Naive thymus-derived CD4-positive, alpha-beta T cell (primary cell): Measurements from ENCODE around the gene TERB2. TPM values are rescaled to one million over a fixed set of nuclear protein-coding genes. Genes with fewer than 3 reads are reported as not detected.
"Not testable (repeated sequence)": the region's sequence is repeated elsewhere in the genome, so short reads cannot be mapped to it uniquely, and the experiment has no call there.

Experiments used
- ATAC-seq: fragments of 150-1000 bp; cut with Tn5 transposase; 2 replicates; pipeline ENCODE4 v1.10.0; 2021; ENCODE audit warnings: mild to moderate bottlenecking, moderate library complexity
- CTCF ChIA-PET: fragments of 350-600 bp; sonication (Branson Sonifier 250); formaldehyde crosslinking; loops from one replicate; lab custom pipeline; 2021; ENCODE audit warnings: antibody characterized with exemption; lab: Charles Lee
- POLR2A ChIA-PET: fragments of 350-600 bp; sonication (Branson Sonifier 250); formaldehyde crosslinking; loops from one replicate; lab custom pipeline; 2021; ENCODE audit warnings: antibody characterized with exemption, inconsistent platforms; lab: Charles Lee
- DNase-seq, 9 donors: peaks; one replicate each; pipeline versions ENCODE4 v3.0.0 to v3.0.0-alpha.2; 2020 to 2022; ENCODE audit warnings: mixed read lengths in 1 of 9
- H3K27ac ChIP-seq: one replicate; pipeline ENCODE4 v1.7.0; 2013; ENCODE audit warnings: mild to moderate bottlenecking, low read depth, low read length, moderate library complexity
- H3K27me3 ChIP-seq, 2 donors: one replicate each; pipeline ENCODE4 v1.7.0; 2013; ENCODE audit warnings: low read length in 2 of 2, mild to moderate bottlenecking in 2 of 2, moderate library complexity in 2 of 2; ENCODE audit not compliant: control insufficient read depth in 2 of 2, insufficient read depth in 2 of 2
- H3K36me3 ChIP-seq, 3 experiments: 1 replicate in 2 of 3; 2 replicates in 1 of 3; pipeline ENCODE4 v1.7.0; 2013; ENCODE audit warnings: low read length in 3 of 3, mild to moderate bottlenecking in 3 of 3, moderate library complexity in 1 of 3; ENCODE audit not compliant: insufficient read depth in 3 of 3, control insufficient read depth in 2 of 3
- H3K4me1 ChIP-seq, 2 donors: one replicate each; pipeline ENCODE4 v1.7.0; 2013; ENCODE audit warnings: low read length in 2 of 2, mild to moderate bottlenecking in 2 of 2, moderate library complexity in 1 of 2; ENCODE audit not compliant: control insufficient read depth in 2 of 2, insufficient read depth in 2 of 2
- H3K4me3 ChIP-seq: 2 replicates; pipeline ENCODE4 v1.7.0; 2013; ENCODE audit warnings: mild to moderate bottlenecking, low read length
- H3K9me3 ChIP-seq, 3 experiments: 1 replicate in 2 of 3; 2 replicates in 1 of 3; pipeline ENCODE4 v1.7.0; 2013; ENCODE audit warnings: low read length in 3 of 3; ENCODE audit not compliant: control insufficient read depth in 2 of 3
- H3K27ac Mint-ChIP-seq, 9 donors: one replicate each; pipeline ENCODE4 v1.8.0; 2020 to 2022; ENCODE audit warnings: mixed read lengths in 9 of 9, mild to moderate bottlenecking in 8 of 9, moderate library complexity in 5 of 9, inconsistent platforms in 2 of 9
- H3K27me3 Mint-ChIP-seq, 5 donors: one replicate each; pipeline ENCODE4 v1.8.0; 2021 to 2022; ENCODE audit warnings: mixed read lengths in 5 of 5, mild to moderate bottlenecking in 1 of 5
- H3K36me3 Mint-ChIP-seq, 5 donors: one replicate each; pipeline ENCODE4 v1.8.0; 2020 to 2022; ENCODE audit warnings: mixed read lengths in 5 of 5, mild to moderate bottlenecking in 3 of 5, inconsistent platforms in 1 of 5
- H3K4me1 Mint-ChIP-seq, 7 donors: one replicate each; pipeline ENCODE4 v1.8.0; 2020 to 2022; ENCODE audit warnings: mixed read lengths in 7 of 7, mild to moderate bottlenecking in 3 of 7, inconsistent platforms in 1 of 7
- H3K4me3 Mint-ChIP-seq, 10 donors: one replicate each; pipeline ENCODE4 v1.8.0; 2020 to 2022; ENCODE audit warnings: mild to moderate bottlenecking in 10 of 10, mixed read lengths in 10 of 10, moderate library complexity in 6 of 10, inconsistent platforms in 2 of 10
- H3K9me3 Mint-ChIP-seq, 11 donors: one replicate each; pipeline ENCODE4 v1.8.0; 2020 to 2022; ENCODE audit warnings: mixed read lengths in 11 of 11, mild to moderate bottlenecking in 4 of 11, inconsistent platforms in 1 of 11, moderate library complexity in 1 of 11
- intact Hi-C, 2 donors: fragments of 100-400 bp; cut with micrococcal nuclease; formaldehyde crosslinking; loops; one replicate each; pipeline ENCODE4 v1.15.1; 2023
- polyA plus RNA-seq, 2 donors: library from polyadenylated mRNA; unstranded; fragments of 300-500 nt; fragmentation: Illumina TruSeq; gene quantifications; one replicate each; pipeline ENCODE4 v1.2.3, GENCODE V29; 2021
- total RNA-seq, 6 experiments: library from RNA in 5 of 6; stranded (reverse) in 5 of 6; gene quantifications; 1 replicate in 5 of 6; 2 replicates in 1 of 6; pipeline ENCODE4 v1.2.3 and lab custom pipeline; 2021 to 2026

Gene TERB2, protein sequence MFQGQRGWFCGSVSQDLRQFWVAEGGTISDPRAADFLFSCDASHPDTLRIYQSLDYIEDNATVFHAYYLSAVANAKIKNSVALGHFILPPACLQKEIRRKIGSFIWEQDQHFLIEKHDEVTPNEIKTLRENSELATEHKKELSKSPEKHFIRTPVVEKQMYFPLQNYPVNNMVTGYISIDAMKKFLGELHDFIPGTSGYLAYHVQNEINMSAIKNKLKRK
- total RNA-seq (not detected), polyA plus RNA-seq (not detected), total RNA-seq (lab: John Stamatoyannopoulos, UW) (not detected)

DNA sequence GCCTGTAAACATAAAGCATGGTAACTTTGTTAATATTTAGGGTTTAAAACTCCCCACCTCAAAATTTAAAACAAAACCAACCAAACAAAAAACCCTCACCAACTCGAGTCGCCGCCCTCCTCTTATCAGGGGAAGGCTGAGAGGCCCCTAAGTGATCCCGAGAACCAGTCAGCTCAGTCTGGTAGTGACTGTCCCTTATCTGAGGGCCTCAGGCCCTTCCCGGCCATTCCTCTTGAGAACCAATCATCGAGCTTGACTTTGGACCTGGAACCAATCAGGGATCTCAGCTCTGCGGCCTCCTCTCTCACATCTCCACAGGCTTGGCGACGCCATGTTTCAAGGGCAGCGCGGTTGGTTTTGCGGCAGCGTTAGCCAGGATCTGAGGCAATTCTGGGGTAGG lies at the start of gene TERB2:
Gene TERB2, plus strand, starts transcription at position 300 of the 400 bp plus-strand sequence. Its CDS starts 32 bp downstream, at position 332.
- no peaks in the 10 kb centered on the region for H3K36me3 Mint-ChIP-seq
- ATAC-seq (no peak), DNase-seq (no peak)
- no peak within 1 kb of the TSS for H3K27ac Mint-ChIP-seq
- no peak within 1 kb of the TSS for H3K4me3 Mint-ChIP-seq
- Histone ChIP-seq H3K9me3 (no peaks in the 10 kb centered on the region), H3K27ac (no peak within 1 kb of the TSS), H3K27me3 (no peaks in the 10 kb centered on the region), H3K4me3 (no peak within 1 kb of the TSS), H3K36me3 (no peaks in the 10 kb centered on the region), H3K4me1 (no peaks in the 10 kb centered on the region)
- no peaks in the 10 kb centered on the region for H3K4me1 Mint-ChIP-seq
- CTCF ChIA-PET: no interaction called here
- intact Hi-C loops: no loop called here
- H3K27me3 Mint-ChIP-seq: peaks cover 0 to 9% (median 5%) of the 10 kb centered on the region in 5 donors
- POLR2A ChIA-PET: no interaction called here
- H3K9me3 Mint-ChIP-seq: peaks cover 0 to 2% (median 0%) of the 10 kb centered on the region in 11 donors

DNA sequence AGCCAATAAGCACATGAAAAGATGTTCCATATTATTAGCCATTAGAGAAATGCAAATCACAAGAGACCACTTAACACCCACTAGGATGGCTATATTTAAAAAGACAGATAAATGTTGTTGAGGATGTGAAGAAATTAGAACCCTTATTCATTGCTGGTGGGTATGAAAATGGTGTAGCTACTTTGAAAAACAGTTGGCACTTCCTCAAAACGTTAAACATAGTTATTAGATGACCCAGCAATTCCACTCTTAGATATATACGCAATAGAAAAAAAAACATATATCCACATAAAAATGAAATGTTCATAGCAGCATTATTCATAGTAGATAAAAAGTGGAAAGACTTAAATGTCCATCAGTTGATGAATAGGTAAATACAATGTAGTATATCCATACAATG lies 47.1 kb upstream of the TERB2 start:
- intact Hi-C loops: no loop called here
- no peaks in the 10 kb centered on the region for H3K36me3 ChIP-seq
- peaks cover 0 to 2% (median 0%) of the 10 kb centered on the region in 5 donors for H3K36me3 Mint-ChIP-seq
- no peak for DNase-seq
- POLR2A ChIA-PET: no interaction called here
- CTCF ChIA-PET: no interaction called here
- H3K27me3 Mint-ChIP-seq: peaks cover 0 to 6% (median 0%) of the 10 kb centered on the region in 5 donors
- H3K9me3 Mint-ChIP-seq: peaks cover 0 to 2% (median 0%) of the 10 kb centered on the region in 11 donors
- no peak overlapping the region for H3K27ac Mint-ChIP-seq
- H3K9me3 ChIP-seq: no peaks in the 10 kb centered on the region
- ATAC-seq: no peak
- H3K4me1 ChIP-seq: no peaks in the 10 kb centered on the region
- no peak overlapping the region for H3K4me3 Mint-ChIP-seq
- H3K4me1 Mint-ChIP-seq: peaks cover 0 to 6% (median 0%) of the 10 kb centered on the region in 7 donors
- H3K27me3 ChIP-seq: no peaks in the 10 kb centered on the region
- no peak overlapping the region for H3K4me3 ChIP-seq
- no peak overlapping the region for H3K27ac ChIP-seq

DNA sequence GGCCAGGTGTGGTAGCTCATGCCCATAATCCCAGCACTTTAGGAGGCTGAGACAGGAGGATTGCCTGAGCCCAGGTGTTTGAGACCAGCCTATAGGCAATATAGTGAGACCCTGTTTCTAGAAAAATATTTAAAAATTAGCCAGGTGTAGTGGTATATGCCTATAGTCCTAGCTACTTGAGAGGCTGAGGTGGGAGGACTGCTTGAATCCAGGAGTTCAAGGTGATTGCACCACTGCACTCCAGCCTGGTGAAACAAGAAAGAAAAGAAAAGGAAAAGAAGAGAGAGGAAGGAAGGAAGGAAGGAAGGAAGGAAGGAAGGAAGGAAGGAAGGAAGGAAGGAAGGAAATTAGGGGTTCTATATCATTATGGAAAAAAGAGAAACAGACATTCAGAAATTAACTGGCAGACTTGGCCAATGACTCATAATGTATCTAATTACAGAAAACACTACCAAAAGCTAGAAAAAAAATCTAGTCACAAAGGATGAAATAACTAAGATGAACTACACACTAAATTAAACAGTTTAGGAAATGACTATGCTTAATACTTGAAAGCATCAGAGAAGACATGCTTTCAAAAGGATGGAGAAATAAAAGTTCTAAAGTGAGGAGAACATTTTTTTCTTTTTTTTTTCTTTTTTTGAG lies 45.4 kb upstream of the TERB2 start:
- ChIA-PET CTCF (interaction anchor here (0.7 kb wide), 2 partner anchors 9 to 367 kb away, joined by 3 to 4 read pairs; no protein-coding TSS in a partner anchor), POLR2A (no interaction called here)
- Histone ChIP-seq H3K9me3 (no peaks in the 10 kb centered on the region), H3K36me3 (no peaks in the 10 kb centered on the region), H3K27me3 (no peaks in the 10 kb centered on the region), H3K4me3 (no peak overlapping the region), H3K27ac (no peak overlapping the region), H3K4me1 (no peaks in the 10 kb centered on the region)
- ATAC-seq (no peak), DNase-seq (no peak)
- H3K4me1 Mint-ChIP-seq: no peaks in the 10 kb centered on the region
- peaks cover 0 to 2% (median 0%) of the 10 kb centered on the region in 11 donors for H3K9me3 Mint-ChIP-seq
- H3K36me3 Mint-ChIP-seq: peaks cover 0 to 2% (median 0%) of the 10 kb centered on the region in 5 donors
- H3K27me3 Mint-ChIP-seq: peaks cover 0 to 6% (median 0%) of the 10 kb centered on the region in 5 donors
- H3K27ac Mint-ChIP-seq: no peak overlapping the region
- intact Hi-C loops: no loop called here
- no peak overlapping the region for H3K4me3 Mint-ChIP-seq

DNA sequence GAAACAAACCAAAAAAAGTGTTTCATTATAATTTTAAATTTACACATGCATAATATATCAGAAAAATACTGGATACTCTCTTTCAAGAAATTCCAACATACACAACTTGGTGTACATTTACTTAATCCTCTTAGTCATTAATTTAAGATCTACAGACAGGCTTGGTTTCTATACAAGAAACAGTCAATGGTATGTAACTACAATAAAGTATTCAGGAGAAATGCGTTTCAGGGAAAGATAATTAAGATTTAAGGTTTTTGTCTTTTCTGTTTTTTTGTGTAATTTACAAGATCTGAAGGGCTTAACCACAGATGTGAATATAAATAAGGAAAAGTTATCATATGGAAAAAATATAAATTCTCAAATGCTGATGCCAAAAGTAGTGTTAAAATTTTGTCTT lies 44.3 kb upstream of the TERB2 start:
- H3K36me3 Mint-ChIP-seq, H3K27ac ChIP-seq, H3K9me3 ChIP-seq, H3K4me3 Mint-ChIP-seq, H3K27me3 ChIP-seq, H3K4me1 ChIP-seq, H3K27ac Mint-ChIP-seq, H3K4me3 ChIP-seq, ATAC-seq, DNase-seq, H3K27me3 Mint-ChIP-seq, H3K9me3 Mint-ChIP-seq, H3K36me3 ChIP-seq, intact Hi-C loops, H3K4me1 Mint-ChIP-seq: not testable (repeated sequence)
- POLR2A ChIA-PET: interaction anchor here (0.6 kb wide), 1 partner anchor 274 kb away, joined by 3 read pairs; no protein-coding TSS in a partner anchor
- CTCF ChIA-PET: interaction anchor here (0.7 kb wide), 1 partner anchor 11 kb away, joined by 4 read pairs; no protein-coding TSS in a partner anchor

DNA sequence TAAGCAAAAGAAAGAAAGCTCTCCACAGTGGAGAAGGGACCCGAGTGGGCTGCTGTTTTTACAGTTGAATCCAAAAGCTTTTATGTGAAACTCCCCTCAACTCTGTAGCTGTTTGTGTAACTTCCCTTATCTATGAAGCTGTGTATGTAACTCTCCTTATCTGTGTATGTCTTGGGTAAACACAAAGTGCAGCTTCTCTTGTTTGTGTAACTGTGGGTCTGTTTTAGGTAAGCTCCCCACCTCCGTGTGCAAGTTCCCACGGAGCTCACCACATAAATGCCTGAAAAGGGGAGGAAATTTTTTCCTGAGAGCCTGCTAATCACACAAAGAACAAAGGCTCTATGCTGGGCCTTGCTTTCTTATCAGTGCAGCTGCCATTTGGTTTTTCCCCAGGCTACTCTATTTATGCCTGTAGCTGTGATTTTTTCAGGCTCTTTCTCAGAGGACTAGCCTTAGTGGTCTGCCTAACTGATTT lies 43.5 kb upstream of the TERB2 start:
- intact Hi-C loops, H3K4me3 Mint-ChIP-seq, H3K27me3 ChIP-seq, CTCF ChIA-PET, H3K27ac Mint-ChIP-seq, H3K27ac ChIP-seq, H3K4me1 ChIP-seq, H3K36me3 ChIP-seq, H3K27me3 Mint-ChIP-seq, DNase-seq, H3K9me3 Mint-ChIP-seq, ATAC-seq, H3K4me3 ChIP-seq, POLR2A ChIA-PET, H3K9me3 ChIP-seq, H3K4me1 Mint-ChIP-seq, H3K36me3 Mint-ChIP-seq: not testable (repeated sequence)

DNA sequence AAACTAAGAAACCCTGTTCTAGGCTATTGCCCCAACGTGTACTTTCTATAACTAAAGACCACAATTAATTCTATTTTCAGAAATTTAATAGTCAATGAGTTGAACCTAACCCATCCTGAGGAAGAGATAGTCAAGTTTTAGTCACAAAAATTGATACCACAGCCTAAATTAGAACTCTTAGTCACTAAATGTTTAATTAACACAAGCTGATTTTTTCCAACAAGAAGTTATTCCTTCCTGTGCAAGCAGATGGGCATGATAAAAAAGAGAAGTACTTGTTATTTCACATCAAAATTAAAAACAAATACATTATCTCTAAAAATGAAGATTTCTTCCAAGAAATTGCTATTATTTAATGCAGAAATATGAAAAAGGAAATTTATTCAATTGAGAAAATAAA lies 38.4 kb upstream of the TERB2 start:
- POLR2A ChIA-PET: no interaction called here

More for the DNA sequence above, 38.4 kb upstream of the TERB2 start:
- Histone ChIP-seq H3K27ac (no peak overlapping the region), H3K27me3 (no peaks in the 10 kb centered on the region), H3K9me3 (no peaks in the 10 kb centered on the region), H3K4me1 (no peaks in the 10 kb centered on the region), H3K36me3 (no peaks in the 10 kb centered on the region), H3K4me3 (no peak overlapping the region)
- Mint-ChIP-seq H3K36me3 (no peaks in the 10 kb centered on the region), H3K27ac (no peak overlapping the region), H3K4me3 (no peak overlapping the region), H3K9me3 (no peaks in the 10 kb centered on the region), H3K4me1 (no peaks in the 10 kb centered on the region), H3K27me3 (peaks cover 0 to 9% (median 0%) of the 10 kb centered on the region in 5 donors)
- no peak for DNase-seq
- intact Hi-C loops: no loop called here
- CTCF ChIA-PET: no interaction called here
- ATAC-seq: no peak
